Fibroblast of skin of left biceps (primary cell): Measurements from ENCODE around the gene SLC4A2.
"Not testable (repeated sequence)": the region's sequence is repeated elsewhere in the genome, so short reads cannot be mapped to it uniquely, and the experiment has no call there.

Experiments
- DNase-seq, 2 experiments: peaks; one replicate each; pipeline ENCODE4 v3.0.0-alpha.2; 2013; ENCODE audit warnings: low read depth in 2 of 2

SLC4A2 gene

GRCh38 chr7:151059367-151060112 is at the start of gene SLC4A2:
TSS of gene SLC4A2 (plus strand) at chr7:151059589. CDS start at chr7:151061988, 2,399 bp downstream.
- no peak for DNase-seq

- DNase-seq, result no peak
These were observed 49.4 kb upstream of the SLC4A2 start for GRCh38 chr7:151010037-151010306.

DNA sequence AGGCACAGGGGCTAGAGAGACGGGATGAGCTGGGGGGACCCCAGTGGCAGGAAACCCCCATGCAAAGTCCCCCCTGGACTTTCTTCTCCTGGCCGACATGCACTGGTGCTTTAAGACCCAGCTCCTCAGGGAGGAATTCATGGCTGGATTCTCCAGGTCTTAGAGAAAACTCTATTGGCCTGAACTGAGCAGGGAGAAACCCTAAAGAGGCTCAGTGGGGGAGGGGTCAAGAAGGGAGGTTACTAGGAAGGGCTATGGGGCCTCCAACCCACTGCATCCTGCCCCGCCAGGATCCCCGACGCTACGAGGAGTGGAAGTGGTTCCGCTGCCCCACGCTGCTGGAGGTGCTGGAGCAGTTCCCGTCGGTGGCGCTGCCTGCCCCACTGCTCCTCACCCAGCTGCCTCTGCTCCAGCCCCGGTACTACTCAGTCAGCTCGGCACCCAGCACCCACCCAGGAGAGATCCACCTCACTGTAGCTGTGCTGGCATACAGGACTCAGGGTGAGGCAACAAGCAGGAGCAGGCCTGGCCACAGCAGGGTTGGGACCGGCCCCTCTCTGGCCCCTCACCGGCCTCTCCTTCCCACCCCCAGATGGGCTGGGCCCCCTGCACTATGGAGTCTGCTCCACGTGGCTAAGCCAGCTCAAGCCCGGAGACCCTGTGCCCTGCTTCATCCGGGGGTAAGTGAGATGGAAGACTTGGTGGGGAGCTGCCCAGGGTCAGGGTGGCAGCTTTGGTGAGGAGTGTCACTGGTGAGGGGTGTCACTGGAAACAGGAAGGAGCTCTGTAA is 48.9 kb upstream of the SLC4A2 start:
- DNase-seq, result no peak

DNA sequence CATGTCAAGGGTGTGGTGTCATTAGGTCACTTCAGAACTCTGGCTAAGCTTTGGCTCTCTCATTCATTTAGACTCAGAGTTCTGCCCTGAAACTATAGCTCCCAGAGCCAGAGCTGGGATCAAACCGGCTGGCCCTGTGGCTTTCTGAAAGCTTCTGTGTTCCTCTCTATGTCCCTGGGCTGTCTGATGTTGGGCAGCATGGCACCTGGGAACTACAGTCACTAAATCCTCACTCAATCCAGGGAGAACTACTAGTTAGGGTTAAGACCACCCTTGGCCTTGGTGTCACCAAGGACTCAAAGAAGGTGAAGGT is 48.3 kb upstream of the SLC4A2 start:
- no peak for DNase-seq

GRCh38 chr7:151011616-151012015 is 47.8 kb upstream of the SLC4A2 start:
- DNase-seq, result not testable (repeated sequence)

GRCh38 chr7:151012031-151012692 is 47.2 kb upstream of the SLC4A2 start:
- no peak for DNase-seq

DNA sequence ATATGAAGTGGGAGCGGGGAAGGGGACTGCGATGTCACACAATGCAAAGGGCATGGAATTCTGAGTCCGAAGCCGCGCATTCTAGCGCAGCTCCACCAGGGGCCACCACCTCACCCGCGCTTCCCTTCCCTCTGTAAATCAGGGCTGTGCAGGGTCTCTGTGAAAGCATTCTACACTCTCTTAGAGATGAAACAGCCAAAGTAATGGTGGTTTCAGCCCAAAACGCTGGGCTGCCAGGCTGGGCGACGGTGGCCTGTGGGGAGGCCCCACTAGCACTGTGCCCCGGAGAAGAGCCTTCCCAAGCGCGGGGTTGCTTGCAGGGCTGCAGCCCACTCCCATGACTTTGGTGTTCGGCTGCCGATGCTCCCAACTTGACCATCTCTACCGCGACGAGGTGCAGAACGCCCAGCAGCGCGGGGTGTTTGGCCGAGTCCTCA is 46.5 kb upstream of the SLC4A2 start:
- DNase-seq, result no peak

DNA sequence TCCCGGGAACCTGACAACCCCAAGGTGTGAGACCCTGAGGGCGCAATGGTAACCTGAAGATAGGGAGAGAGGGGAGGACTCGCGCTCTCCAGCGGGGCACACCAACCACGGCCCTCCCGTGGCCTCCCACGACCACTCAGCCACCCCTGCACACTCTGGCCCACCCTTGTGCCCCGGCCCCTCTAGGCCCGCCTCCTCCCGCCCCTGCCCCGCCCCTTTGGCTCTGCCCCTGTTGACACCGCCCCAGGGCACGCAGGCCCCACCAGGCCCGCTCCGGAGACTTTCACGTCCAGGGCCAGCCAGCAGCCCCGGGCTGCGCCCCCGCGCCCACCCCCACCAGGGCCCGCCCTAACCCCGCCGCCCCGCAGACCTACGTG is 46.0 kb upstream of the SLC4A2 start:
- no peak for DNase-seq

- DNase-seq, result peak in 1 of 2 experiments; percentile 37
These were observed 45.5 kb upstream of the SLC4A2 start for GRCh38 chr7:151013733-151014497.

- no peak for DNase-seq
These were observed 44.4 kb upstream of the SLC4A2 start for GRCh38 chr7:151014950-151015349.

GRCh38 chr7:151015967-151016366 is 43.4 kb upstream of the SLC4A2 start:
- no peak for DNase-seq

GRCh38 chr7:151016505-151016904 is 42.9 kb upstream of the SLC4A2 start:
- no peak for DNase-seq

GRCh38 chr7:151016942-151017341 is 42.4 kb upstream of the SLC4A2 start:
- DNase-seq, result no peak

- DNase-seq, result no peak
These were observed 41.9 kb upstream of the SLC4A2 start for GRCh38 chr7:151017370-151017952.

DNA sequence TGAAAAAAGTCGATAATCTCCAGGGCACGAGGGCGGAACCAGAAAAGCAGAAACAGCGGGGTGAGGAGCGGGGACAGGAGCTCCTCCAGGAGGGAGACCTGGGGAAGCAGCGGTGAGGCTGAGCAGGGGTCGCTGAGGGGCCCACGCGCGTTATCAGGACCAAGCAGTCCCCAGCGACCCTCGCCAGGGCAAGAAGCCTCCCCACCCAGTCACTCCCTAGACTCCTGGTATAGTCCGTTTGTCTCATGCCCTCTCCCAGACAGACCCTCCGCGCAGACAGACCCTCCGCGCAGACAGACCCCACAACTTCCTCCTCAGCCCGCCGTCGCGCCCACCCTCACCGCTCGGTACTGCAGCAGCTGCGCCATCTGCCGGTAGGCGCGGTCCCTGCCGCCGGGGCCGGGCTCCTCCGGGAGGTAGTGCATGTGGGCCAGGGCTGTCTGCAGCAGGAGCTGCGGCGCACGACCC is 41.4 kb upstream of the SLC4A2 start:
- DNase-seq, result no peak

DNA sequence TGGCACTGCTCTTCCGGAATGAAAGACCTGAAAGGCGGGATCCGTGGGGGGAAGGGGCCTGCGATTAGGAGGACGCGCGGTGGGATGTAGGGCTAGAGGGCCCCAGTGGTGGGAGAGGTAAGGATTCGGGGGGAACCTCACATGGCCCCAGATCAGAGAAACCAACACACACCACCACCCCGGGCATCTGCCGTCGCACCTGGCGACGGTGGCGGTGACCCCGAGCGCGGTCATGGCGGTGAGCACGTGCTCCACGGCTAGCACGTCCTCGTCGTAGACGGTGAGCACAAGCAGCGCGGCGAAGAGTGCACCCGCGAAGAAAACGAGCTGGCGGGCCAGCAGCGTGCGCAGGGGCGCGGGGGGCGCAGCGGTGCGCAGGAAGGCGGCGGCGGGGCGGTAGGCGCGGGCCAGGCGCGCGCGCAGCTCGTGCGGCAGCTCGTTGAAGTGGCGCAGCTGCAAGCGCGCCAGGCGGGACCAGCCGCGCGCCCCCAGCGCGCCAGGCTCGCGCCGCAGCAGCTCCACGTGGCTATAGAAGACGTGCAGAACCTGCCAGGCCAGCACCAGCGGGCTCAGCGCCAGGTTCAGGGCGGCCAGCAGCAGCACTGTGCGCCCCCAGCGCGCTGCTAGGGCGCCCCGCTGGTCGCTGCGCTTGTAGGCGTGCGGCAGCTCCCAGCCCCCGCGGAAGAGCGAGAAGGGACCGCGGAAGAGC is 40.8 kb upstream of the SLC4A2 start:
- DNase-seq, result no peak

DNA sequence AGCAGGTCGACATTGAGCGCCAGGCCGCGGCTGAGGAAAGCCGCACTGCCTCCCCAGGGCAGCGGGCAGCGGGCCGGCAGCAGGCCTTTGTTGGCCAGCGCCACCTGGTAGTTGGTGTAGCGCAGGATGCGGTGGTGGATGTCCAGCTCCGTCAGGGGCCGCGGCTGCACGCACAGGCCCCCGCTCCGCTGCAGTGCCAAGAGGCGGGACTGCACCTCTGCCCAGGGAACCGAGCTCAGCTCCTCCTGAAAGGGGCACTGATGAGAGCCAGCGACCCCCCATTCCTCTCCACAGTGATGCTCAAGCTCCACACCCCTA is 40.3 kb upstream of the SLC4A2 start:
- DNase-seq, result no peak

DNA sequence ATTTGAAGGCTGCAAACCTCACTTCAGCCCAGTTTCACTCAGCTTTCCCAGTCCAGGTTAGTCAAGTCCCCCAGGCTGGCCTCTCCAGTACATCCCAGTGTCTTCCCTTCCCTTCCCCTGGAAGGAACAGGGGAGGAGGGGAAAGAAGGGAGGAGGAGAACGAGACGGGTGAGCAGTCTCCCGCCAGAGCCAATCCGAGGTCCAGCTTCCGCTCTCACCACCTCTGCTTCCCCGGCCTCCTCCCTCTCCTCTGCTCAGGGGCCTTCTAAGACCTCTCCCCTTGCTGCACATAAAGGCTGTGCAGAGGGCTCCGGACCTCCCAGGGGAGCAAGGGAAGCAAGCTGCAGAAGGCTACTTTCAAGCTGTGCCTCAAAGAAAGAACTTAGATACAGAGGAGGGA is 39.2 kb upstream of the SLC4A2 start:
- no peak for DNase-seq

DNA sequence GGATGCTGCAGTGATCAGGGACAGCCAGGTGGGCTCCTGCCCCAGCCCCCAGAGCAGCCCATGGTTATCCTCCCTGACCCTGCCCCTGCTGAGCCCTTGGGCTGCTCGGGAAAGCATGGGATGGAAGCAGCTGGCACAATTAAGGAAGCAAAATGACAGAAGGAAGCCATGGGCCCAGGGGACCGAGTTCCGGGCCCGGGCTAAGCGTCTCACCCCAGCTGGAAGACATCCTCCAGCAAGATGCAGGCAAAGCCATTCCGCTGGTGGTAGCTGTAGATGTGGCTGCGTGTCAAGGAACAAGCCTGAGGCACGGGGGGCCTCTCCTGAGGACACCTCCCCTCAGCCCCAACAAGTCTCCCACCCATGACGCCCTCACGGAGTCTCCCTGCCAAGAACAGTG is 36.2 kb upstream of the SLC4A2 start:
- DNase-seq, result no peak

- DNase-seq, result no peak
These were observed 34.8 kb upstream of the SLC4A2 start, which contains the start of gene ATG9B for GRCh38 chr7:151024435-151025056. TSS of gene ATG9B (minus strand) at chr7:151024494. CDS start at chr7:151024423, 71 bp downstream.
